K562 (cell line): ENCODE results near the gene SVBP. TPM values are rescaled to one million over a fixed set of nuclear protein-coding genes. Genes with fewer than 3 reads are reported as not detected.

Experiments
- ARHGAP35 ChIP-seq: fragments of 450-650 bp; IDR thresholded peaks from 2 replicates; pipeline ENCODE4 v1.6.1; 2018; ENCODE audit not compliant: partially characterized antibody
- CBFA2T3 ChIP-seq: fragments of 450-650 bp; IDR thresholded peaks from 2 replicates; pipeline ENCODE4 v1.6.1; 2017
- CREB1 ChIP-seq, 2 experiments: sonication (generic) in 1 of 2; formaldehyde crosslinking in 1 of 2; IDR thresholded peaks; 2 replicates each; pipeline versions ENCODE4 v1.6.1 to v1.8.0; 2012 to 2022; ENCODE audit warnings: inconsistent platforms in 1 of 2, mild to moderate bottlenecking in 1 of 2, missing genetic modification reagents in 1 of 2, moderate library complexity in 1 of 2
- CREM ChIP-seq: IDR thresholded peaks from 2 replicates; pipeline ENCODE4 v1.6.1; 2014; ENCODE audit warnings: antibody characterized with exemption, low read depth
- CSDE1 ChIP-seq, 2 experiments: fragments of 450-650 bp; IDR thresholded peaks; 2 replicates each; pipeline ENCODE4 v1.6.1; 2016; ENCODE audit warnings: mild to moderate bottlenecking in 1 of 2
- DMBX1 ChIP-seq: fragments of 250-450 bp; sonication (Bioruptor Pico); IDR thresholded peaks from 2 replicates; pipeline ENCODE4 v1.8.0; 2022; ENCODE audit warnings: inconsistent platforms, mild to moderate bottlenecking, moderate library complexity, borderline replicate concordance
- DPF2 ChIP-seq: fragments of 450-650 bp; IDR thresholded peaks from 2 replicates; pipeline ENCODE4 v1.6.1; 2016
- HDAC1 ChIP-seq, 2 experiments: fragments of 450-650 bp; IDR thresholded peaks; 2 replicates each; pipeline ENCODE4 v1.6.1; 2016 to 2017; ENCODE audit warnings: inconsistent platforms in 1 of 2, mild to moderate bottlenecking in 1 of 2, moderate library complexity in 1 of 2
- LARP7 ChIP-seq: fragments of 450-650 bp; IDR thresholded peaks from 2 replicates; pipeline ENCODE4 v1.6.1; 2016
- MTA1 ChIP-seq: fragments of 450-650 bp; IDR thresholded peaks from 2 replicates; pipeline ENCODE4 v1.6.1; 2017; ENCODE audit warnings: borderline replicate concordance
- NFYB ChIP-seq: IDR thresholded peaks from 2 replicates; pipeline ENCODE4 v1.6.1; 2011; ENCODE audit warnings: mild to moderate bottlenecking, moderate library complexity; ENCODE audit not compliant: insufficient read length; ENCODE audit errors: extremely low read depth
- OTX1 ChIP-seq: fragments of 450-650 bp; formaldehyde crosslinking; IDR thresholded peaks from 2 replicates; pipeline ENCODE4 v1.4.0; 2022; ENCODE audit warnings: mild to moderate bottlenecking
- PTRF ChIP-seq: fragments of 450-650 bp; IDR thresholded peaks from 2 replicates; pipeline ENCODE4 v1.6.1; 2016; ENCODE audit warnings: mild to moderate bottlenecking, missing genetic modification characterization, missing compliant biosample characterization
- RBM14 ChIP-seq: fragments of 200-400 bp; formaldehyde crosslinking; IDR thresholded peaks from 2 replicates; pipeline ENCODE4 v1.6.1; 2018; ENCODE audit warnings: low read depth, mild to moderate bottlenecking, low read length, moderate library complexity, borderline replicate concordance; ENCODE audit not compliant: insufficient read depth
- RBM22 ChIP-seq: fragments of 200-400 bp; formaldehyde crosslinking; IDR thresholded peaks from 2 replicates; pipeline ENCODE4 v1.6.1; 2018; ENCODE audit warnings: low read length, low read depth; ENCODE audit not compliant: poor library complexity, severe bottlenecking
- SMARCA4 ChIP-seq: fragments of 450-650 bp; IDR thresholded peaks from 2 replicates; pipeline ENCODE4 v1.6.1; 2016
- SMARCA5 ChIP-seq: fragments of 450-650 bp; IDR thresholded peaks from 2 replicates; pipeline ENCODE4 v1.6.1; 2016
- SRSF9 ChIP-seq: fragments of 200-400 bp; formaldehyde crosslinking; IDR thresholded peaks from 2 replicates; pipeline ENCODE4 v1.6.1; 2017; ENCODE audit warnings: low read depth, low read length, borderline replicate concordance
- TFAM ChIP-seq: fragments of 250-450 bp; sonication (Bioruptor Pico); conservative IDR thresholded peaks from 2 replicates; pipeline ENCODE4 v1.5.0; 2021; ENCODE audit warnings: mild to moderate bottlenecking, moderate library complexity
- THRAP3 ChIP-seq: fragments of 450-650 bp; IDR thresholded peaks from 2 replicates; pipeline ENCODE4 v1.6.1; 2016; ENCODE audit warnings: mild to moderate bottlenecking, inconsistent platforms, borderline replicate concordance
- XRCC3 ChIP-seq: fragments of 450-650 bp; IDR thresholded peaks from 2 replicates; pipeline ENCODE4 v1.6.1; 2017; ENCODE audit warnings: mild to moderate bottlenecking, moderate library complexity
- ZNF354B ChIP-seq: fragments of 250-450 bp; sonication (Bioruptor Pico); IDR thresholded peaks from 2 replicates; pipeline ENCODE4 v1.4.0; 2020
- ZNF785 ChIP-seq: fragments of 250-450 bp; sonication (Bioruptor Pico); IDR thresholded peaks from 2 replicates; pipeline ENCODE4 v1.4.0; 2020; ENCODE audit warnings: mild to moderate bottlenecking
- polyA plus RNA-seq, 8 experiments: library from polyadenylated mRNA; depleted of rRNA in 4 of 8; stranded (reverse) in 5 of 8; unstranded in 3 of 8; fragments of >200 nt; fragmentation: Nextera tagmentation in 2 of 8; fragmentation: Illumina TruSeq in 1 of 8; extraction: Ambion mirVana in 2 of 8; extraction: Trizol in 1 of 8; gene quantifications; 2 replicates each; pipeline versions ENCODE4 v1.2.1 to v1.2.3, GENCODE V29; 2011 to 2014; ENCODE audit warnings: inconsistent platforms in 1 of 8, missing spikeins in 1 of 8
- total RNA-seq, 7 experiments: library from RNA; depleted of rRNA in 6 of 7; stranded (reverse); fragments of >200 nt in 6 of 7; fragmentation: Illumina TruSeq in 2 of 7; extraction: Trizol in 2 of 7; gene quantifications; 2 replicates each; pipeline versions ENCODE4 v1.2.1 to v1.2.3, GENCODE V29; 2011 to 2021; ENCODE audit warnings: low replicate concordance in 1 of 7
- TF ChIP-seq, protein P1 (sequence below): fragments of 250-450 bp; sonication (Bioruptor Pico); IDR thresholded peaks from 2 replicates; pipeline ENCODE4 v1.5.0; 2020; ENCODE audit warnings: mild to moderate bottlenecking
- TF ChIP-seq, protein P2 (sequence below): fragments of 450-650 bp; IDR thresholded peaks from 2 replicates; pipeline ENCODE4 v1.6.1; 2017; ENCODE audit warnings: mild to moderate bottlenecking, moderate library complexity
- TF ChIP-seq, protein P3 (sequence below): fragments of 250-450 bp; sonication (Bioruptor Pico); IDR thresholded peaks from 2 replicates; pipeline ENCODE4 v1.8.0; 2021; ENCODE audit warnings: mild to moderate bottlenecking, moderate library complexity
- TF ChIP-seq, protein P4 (sequence below): fragments of 250-450 bp; sonication (Bioruptor Pico); IDR thresholded peaks from 2 replicates; pipeline ENCODE4 v1.5.0; 2022; ENCODE audit warnings: mild to moderate bottlenecking

The SVBP gene
- total and polyA plus RNA-seq, 9 of the 15 experiments (the other 6 are each of a cell fraction or from before 2014, with no cell fraction given) = 31.7 to 49.7 (median 40.0) TPM

DNA sequence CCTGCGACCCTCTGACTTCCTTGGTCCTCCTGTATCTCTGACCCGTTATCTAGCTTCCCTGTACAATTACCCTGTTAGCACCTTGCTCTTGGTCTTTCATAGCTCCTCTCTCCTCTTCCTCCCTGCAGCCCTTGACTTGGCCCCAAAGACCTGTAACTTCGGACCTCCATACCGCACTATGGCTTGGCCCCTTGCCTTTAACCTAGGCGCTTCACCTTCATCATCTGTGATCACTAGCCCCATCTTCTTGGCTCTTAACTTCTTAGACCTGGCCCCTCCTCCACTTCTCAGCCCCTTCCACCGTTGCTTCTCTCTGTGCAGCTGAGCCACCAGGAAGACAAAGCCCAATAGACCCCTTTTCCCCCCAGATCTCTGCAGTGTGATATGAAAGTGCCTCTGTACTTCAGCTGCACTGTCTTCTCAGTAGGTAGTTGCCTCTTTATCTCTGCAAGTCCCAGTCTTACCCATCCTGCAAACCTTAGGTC is 30.0 kb upstream of the SVBP start (continued):
- TF ChIP-seq, protein P1, sequence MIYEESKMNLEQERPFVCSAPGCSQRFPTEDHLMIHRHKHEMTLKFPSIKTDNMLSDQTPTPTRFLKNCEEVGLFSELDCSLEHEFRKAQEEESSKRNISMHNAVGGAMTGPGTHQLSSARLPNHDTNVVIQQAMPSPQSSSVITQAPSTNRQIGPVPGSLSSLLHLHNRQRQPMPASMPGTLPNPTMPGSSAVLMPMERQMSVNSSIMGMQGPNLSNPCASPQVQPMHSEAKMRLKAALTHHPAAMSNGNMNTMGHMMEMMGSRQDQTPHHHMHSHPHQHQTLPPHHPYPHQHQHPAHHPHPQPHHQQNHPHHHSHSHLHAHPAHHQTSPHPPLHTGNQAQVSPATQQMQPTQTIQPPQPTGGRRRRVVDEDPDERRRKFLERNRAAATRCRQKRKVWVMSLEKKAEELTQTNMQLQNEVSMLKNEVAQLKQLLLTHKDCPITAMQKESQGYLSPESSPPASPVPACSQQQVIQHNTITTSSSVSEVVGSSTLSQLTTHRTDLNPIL (CRISPR knock-in tag) = no peak
- TF ChIP-seq TFAM (CRISPR knock-in tag) (no peak), RBM22 (no peak), CBFA2T3 (no peak), CREM (no peak), NFYB (no peak), HDAC1 (IDR thresholded peaks at IDR 0.05) (peak in 1 of 2 experiments; percentile 47; a peak in 1 of 4 replicates), LARP7 (peak; percentile 87; the same call in 1 of the 2 replicates), ARHGAP35 (no peak), RBM14 (no peak), ZNF785 (CRISPR knock-in tag) (no peak), CSDE1 (IDR thresholded peaks at IDR 0.05) (no peak), DMBX1 (no peak), ZNF354B (CRISPR knock-in tag) (no peak), MTA1 (no peak), DPF2 (no peak), XRCC3 (no peak), PTRF (tag) (no peak), THRAP3 (peak; percentile 78; the same call in 1 of the 2 replicates), CREB1 (IDR thresholded peaks at IDR 0.05) (no peak), CREB1 (CRISPR knock-in tag; IDR thresholded peaks at IDR 0.05) (no peak), OTX1 (CRISPR knock-in tag) (no peak), SMARCA4 (peak; percentile 58; the same call in 1 of the 2 replicates), SMARCA5 (peak; percentile 73), SRSF9 (no peak)
- TF ChIP-seq, protein P2, sequence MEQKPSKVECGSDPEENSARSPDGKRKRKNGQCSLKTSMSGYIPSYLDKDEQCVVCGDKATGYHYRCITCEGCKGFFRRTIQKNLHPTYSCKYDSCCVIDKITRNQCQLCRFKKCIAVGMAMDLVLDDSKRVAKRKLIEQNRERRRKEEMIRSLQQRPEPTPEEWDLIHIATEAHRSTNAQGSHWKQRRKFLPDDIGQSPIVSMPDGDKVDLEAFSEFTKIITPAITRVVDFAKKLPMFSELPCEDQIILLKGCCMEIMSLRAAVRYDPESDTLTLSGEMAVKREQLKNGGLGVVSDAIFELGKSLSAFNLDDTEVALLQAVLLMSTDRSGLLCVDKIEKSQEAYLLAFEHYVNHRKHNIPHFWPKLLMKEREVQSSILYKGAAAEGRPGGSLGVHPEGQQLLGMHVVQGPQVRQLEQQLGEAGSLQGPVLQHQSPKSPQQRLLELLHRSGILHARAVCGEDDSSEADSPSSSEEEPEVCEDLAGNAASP = no peak
- TF ChIP-seq, protein P3, sequence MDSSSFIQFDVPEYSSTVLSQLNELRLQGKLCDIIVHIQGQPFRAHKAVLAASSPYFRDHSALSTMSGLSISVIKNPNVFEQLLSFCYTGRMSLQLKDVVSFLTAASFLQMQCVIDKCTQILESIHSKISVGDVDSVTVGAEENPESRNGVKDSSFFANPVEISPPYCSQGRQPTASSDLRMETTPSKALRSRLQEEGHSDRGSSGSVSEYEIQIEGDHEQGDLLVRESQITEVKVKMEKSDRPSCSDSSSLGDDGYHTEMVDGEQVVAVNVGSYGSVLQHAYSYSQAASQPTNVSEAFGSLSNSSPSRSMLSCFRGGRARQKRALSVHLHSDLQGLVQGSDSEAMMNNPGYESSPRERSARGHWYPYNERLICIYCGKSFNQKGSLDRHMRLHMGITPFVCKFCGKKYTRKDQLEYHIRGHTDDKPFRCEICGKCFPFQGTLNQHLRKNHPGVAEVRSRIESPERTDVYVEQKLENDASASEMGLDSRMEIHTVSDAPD (CRISPR knock-in tag) = no peak
- TF ChIP-seq, protein P4, sequence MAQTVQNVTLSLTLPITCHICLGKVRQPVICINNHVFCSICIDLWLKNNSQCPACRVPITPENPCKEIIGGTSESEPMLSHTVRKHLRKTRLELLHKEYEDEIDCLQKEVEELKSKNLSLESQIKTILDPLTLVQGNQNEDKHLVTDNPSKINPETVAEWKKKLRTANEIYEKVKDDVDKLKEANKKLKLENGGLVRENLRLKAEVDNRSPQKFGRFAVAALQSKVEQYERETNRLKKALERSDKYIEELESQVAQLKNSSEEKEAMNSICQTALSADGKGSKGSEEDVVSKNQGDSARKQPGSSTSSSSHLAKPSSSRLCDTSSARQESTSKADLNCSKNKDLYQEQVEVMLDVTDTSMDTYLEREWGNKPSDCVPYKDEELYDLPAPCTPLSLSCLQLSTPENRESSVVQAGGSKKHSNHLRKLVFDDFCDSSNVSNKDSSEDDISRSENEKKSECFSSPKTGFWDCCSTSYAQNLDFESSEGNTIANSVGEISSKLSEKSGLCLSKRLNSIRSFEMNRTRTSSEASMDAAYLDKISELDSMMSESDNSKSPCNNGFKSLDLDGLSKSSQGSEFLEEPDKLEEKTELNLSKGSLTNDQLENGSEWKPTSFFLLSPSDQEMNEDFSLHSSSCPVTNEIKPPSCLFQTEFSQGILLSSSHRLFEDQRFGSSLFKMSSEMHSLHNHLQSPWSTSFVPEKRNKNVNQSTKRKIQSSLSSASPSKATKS (CRISPR knock-in tag) = no peak
